Choroid plexus epithelial cell (primary cell): ENCODE measurements around the gene BBOX1.
A peak's percentile ranks its signal among the peaks of the same experiment; 100 is the strongest.

Experiments used
- DNase-seq: peaks from one replicate; pipeline ENCODE4 v3.0.0-alpha.2; 2010; ENCODE audit warnings: low read depth
- H3K4me3 ChIP-seq: 2 replicates; pipeline ENCODE4 v1.5.1; 2011; ENCODE audit warnings: low read depth, mild to moderate bottlenecking, control low read depth, low read length, moderate library complexity
- CTCF ChIP-seq: conservative IDR thresholded peaks from 2 replicates; pipeline ENCODE4 v1.5.1; 2011; ENCODE audit warnings: low read depth, mild to moderate bottlenecking, control low read depth, inconsistent platforms, low read length, moderate library complexity

BBOX1 gene

DNA sequence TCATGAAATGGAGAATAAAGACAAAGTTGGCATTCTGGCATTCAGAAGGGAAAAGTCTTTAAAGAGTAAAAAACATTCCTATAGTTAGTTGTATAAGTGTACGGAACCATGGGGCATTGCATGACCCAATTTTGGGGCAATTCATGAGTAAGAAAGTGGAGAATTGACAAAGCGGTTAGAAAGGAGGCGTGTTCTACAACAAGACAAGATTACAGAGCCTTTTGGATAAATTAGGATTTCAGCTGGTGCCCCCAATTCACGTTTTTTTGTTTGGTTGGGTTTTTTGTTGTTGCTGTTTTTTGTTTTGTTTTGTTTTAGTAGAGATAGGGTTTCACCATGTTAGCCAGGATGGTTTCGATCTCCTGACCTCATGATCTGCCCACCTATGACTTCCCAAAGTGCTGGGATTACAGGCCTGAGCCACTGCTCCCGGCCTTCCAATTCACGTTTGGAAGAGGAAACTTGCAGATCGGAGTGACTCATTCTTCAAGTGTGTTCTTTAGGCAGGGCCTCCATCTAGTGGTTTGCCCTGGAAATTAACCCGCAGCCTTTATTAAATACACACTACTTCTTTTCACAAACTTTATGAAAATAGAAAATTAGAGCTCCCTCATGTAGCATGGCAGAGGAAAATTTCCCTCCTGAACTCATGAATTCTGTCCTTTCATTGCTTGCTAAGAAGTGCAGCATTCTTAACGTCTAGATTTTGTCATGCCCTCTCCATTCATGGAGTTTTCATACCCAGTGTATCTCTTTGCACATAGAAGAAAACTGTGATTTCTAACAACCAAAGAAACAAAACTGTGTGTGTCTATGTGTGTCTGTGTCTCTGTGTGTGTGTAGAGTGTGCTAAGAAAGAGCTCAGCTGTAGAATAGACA lies 118.1 kb downstream of the BBOX1 start:
- H3K4me3 ChIP-seq = no peak overlapping the region
- peak; percentile 90 for DNase-seq
- peak; percentile 85 for TF ChIP-seq CTCF

DNA sequence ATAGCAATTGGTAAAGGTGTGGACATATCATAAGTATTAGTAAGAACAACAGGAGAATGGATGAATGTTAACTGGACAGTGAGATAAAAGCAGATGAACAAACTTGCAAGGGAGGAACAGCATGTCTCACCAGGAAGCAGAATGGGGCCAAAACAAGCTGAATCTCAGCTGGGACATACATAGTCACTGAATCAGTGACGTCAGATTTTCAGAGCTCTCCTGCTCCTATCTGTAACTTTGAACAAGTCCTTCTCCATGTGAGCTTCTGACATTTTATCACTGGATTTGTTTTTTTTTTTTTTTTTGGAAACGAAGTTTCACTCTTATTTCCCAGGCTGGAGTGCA lies 118.7 kb downstream of the BBOX1 start:
- no peak overlapping the region for H3K4me3 ChIP-seq
- no peak for TF ChIP-seq CTCF
- peak; percentile 75 for DNase-seq

DNA sequence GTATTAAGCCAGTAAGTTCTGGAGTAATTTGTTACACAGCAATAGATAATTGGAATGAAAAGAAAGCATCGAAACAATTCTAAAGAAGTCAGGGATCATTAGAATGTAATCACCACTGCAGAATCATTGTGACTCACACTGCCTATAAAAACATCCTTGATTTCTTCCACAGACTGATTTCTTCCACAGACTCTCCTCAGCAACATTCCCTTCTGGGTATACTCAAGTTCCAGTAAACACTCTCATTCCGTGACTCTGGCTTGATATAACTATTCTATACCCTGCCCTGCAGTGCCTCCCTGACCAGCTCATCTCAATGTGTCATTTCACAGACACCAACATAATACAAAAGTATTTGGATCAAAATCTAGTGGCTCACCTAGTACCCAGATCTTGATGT lies 120.5 kb downstream of the BBOX1 start:
- no peak for TF ChIP-seq CTCF
- no peak for DNase-seq
- H3K4me3 ChIP-seq = no peak overlapping the region

DNA sequence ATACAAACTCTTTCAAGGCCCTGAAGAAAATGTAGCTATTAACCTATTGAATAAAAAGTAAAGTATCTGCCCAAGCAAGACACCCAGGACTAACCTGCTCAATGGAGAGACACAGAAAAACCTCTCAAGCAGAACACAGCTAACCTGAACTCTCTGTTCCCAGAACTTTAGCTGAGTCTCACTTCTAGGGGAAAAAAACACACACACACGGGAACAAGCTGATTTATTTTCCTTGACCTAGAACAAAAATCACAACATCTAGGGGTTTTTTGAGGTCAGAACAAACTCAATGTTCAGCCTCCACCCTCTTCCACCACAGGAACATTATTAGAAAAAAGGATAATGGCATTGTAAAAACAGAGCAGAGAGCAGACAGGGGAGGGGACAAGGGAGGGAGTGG lies 121.6 kb downstream of the BBOX1 start:
- DNase-seq = no peak
- H3K4me3 ChIP-seq = no peak overlapping the region
- no peak for TF ChIP-seq CTCF

DNA sequence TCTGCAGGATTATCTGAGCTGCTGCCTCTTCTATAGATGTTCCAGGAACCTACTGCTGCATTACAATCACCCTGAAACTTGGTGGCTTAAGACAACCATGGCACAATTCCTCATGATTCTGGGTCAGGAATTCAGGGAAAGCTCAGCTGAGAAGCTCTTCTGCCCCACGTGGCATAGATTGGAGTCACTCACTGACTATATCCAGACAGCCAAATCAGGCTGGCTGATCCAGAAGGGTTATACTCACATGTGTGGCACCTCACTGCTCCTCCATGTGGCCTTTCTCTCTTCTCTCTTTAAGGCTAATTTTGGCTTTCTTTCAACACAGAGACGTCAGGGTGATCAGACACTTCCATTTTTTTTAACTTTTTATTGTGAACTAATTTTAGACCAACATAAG lies 125.5 kb downstream of the BBOX1 start:
- TF ChIP-seq CTCF = no peak
- no peak overlapping the region for H3K4me3 ChIP-seq
- no peak for DNase-seq

DNA sequence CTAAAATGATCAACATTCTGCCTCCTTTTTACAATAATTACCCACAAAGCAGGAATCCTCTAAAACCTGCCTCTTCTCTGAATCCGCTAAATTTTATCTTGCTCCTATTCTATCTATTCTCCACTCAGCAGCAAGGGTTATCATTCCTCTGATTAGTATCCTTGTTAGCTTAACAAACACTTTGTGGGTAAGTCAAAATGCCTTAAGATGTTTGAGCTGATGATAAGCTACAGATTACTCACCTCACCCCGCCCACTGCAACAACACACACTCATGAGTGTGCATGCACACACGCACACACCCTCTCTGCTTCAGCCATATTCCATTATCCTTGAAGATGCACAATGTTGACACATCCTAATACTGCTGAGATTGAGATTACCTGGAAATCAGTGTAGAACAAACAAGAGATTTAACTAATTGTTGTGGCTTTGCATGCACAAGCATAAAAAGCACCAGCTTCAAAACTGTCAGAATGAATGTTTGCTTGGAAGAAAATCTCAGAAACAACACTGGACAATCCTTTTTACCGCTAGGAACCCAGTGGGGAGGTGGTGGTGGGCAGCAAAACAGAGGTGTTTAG lies 130.9 kb downstream of the BBOX1 start:
- no peak for TF ChIP-seq CTCF
- H3K4me3 ChIP-seq = no peak overlapping the region
- DNase-seq = no peak

GRCh38 chr11:27173545-27173944 lies 132.9 kb downstream of the BBOX1 start:
- DNase-seq = no peak
- no peak for TF ChIP-seq CTCF
- no peak overlapping the region for H3K4me3 ChIP-seq
